ENCODE data around the gene HOXC9.

Gene HOXC9

DNA sequence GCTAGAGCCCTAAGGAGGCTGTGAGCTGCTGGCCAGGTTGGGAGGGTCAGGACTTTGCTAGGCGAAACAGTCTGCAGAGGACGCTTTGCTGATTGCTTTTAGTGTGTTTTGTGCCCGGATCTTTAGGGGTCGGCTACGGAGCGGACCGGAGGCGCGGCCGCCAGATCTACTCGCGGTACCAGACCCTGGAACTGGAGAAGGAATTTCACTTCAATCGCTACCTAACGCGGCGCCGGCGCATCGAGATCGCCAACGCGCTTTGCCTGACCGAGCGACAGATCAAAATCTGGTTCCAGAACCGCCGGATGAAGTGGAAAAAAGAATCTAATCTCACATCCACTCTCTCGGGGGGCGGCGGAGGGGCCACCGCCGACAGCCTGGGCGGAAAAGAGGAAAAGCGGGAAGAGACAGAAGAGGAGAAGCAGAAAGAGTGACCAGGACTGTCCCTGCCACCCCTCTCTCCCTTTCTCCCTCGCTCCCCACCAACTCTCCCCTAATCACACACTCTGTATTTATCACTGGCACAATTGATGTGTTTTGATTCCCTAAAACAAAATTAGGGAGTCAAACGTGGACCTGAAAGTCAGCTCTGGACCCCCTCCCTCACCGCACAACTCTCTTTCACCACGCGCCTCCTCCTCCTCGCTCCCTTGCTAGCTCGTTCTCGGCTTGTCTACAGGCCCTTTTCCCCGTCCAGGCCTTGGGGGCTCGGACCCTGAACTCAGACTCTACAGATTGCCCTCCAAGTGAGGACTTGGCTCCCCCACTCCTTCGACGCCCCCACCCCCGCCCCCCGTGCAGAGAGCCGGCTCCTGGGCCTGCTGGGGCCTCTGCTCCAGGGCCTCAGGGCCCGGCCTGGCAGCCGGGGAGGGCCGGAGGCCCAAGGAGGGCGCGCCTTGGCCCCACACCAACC, 29.8 kb downstream of the HOXC9 start:
- no peak for DNase-seq

DNA sequence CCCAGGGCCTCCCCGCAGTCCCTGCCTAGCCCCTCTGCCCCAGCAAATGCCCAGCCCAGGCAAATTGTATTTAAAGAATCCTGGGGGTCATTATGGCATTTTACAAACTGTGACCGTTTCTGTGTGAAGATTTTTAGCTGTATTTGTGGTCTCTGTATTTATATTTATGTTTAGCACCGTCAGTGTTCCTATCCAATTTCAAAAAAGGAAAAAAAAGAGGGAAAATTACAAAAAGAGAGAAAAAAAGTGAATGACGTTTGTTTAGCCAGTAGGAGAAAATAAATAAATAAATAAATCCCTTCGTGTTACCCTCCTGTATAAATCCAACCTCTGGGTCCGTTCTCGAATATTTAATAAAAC, 30.5 kb downstream of the HOXC9 start:
- no peak for DNase-seq

DNA sequence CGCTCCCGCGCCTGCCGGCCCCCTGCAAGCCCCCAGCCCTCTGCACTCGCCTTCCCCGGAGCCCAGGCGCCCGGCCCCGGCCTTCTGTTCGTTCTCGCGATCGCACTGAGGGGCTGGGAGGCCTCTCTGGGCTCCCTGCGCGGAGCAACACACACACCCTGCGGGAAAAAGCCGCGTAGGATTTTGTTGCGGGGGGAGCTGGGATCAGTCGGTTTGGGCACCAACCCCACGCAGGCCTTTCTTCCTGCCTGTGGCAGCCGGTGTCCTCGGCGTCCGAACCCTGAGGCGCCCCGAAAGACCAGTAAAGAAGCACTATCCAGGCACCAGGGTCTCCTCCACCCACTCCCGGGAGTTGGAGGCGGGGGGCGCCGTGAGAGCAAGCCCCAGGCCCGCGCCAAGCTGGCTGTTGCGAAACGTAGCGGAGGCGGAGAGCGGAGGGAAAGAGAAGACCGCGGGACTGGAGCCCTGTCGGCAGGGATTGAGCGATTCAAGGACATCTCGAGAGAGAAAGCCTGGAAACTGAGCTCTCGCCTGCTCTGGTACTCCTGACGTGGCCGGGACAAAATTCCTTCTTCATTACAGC, 31.0 kb downstream of the HOXC9 start:
- DNase-seq = no peak

DNA sequence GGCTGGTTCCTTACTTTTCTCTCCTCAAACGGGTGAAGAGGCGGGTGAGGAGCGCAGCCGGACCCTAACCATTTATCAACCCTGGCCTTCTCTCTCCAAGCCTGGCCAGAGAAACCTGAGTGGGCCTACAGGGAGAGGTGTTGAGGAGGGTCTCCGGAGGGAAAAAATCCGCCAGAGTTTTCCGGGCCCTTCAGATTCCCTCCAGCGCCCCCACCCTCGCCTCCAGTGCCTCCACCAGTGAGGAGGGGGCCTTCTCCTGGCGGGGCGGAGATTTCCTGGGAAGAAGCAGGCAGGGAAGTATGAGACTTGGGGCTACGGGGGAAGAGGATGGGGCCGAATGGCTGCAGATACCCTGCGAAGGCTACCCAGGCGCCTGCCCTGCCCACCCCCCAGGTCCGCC, 31.5 kb downstream of the HOXC9 start:
- no peak for DNase-seq

DNA sequence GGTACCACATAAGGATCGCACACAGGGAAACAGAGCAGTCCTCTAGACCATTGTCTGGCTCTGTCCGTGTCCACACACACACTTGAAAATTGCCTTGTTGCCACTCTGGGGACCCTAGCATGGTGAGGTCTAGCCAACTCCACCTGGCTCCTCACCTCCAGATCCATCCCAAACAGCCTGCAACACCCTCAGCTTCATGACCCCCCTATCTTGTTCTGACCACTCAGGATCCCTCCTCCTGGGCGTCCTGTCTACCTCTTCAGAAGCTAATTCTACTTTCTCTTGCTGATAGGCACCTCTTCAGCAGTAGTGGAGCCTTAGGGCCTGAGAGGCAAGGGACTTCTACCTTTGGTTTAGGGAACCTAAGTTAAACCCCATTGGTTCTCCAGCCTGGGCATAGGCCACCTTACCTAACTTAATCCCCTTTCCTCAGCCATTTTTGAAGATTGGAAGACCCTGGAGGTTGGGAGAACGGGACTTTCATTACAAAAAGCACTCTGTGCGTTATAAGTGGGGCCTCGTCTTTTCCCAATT, 32.2 kb downstream of the HOXC9 start:
- DNase-seq = no peak

DNA sequence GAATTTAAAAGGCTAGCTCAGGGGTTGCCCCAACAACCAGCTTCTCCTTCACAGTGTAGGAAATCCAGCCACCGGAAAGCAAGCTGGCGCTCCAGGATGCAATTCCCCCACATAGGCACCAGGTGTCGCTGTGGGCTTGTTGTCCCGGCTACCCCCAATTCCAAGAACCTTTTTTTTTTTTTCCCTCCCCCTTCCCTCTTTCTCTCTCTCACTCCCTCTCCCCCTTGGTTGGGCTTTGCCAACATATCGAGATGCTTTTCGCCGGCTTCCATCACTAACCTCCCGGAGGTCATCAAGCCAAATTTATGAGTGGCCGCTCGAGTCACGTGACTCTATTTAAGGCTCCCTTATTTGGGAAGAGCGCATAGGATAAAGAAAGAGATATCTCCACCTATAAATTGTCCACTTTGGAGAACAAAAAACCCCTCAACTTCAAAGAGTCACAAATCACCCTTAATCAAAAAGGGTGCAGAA, 32.7 kb downstream of the HOXC9 start, which contains the start of gene HOXC5:
Gene HOXC5 (plus strand): TSS at position 424 of the 474 bp plus-strand sequence. CDS start 73 bp downstream, outside the sequence.
- DNase-seq = peak in 4 of 5 donors; percentile 29 to 53 (median 44)

DNA sequence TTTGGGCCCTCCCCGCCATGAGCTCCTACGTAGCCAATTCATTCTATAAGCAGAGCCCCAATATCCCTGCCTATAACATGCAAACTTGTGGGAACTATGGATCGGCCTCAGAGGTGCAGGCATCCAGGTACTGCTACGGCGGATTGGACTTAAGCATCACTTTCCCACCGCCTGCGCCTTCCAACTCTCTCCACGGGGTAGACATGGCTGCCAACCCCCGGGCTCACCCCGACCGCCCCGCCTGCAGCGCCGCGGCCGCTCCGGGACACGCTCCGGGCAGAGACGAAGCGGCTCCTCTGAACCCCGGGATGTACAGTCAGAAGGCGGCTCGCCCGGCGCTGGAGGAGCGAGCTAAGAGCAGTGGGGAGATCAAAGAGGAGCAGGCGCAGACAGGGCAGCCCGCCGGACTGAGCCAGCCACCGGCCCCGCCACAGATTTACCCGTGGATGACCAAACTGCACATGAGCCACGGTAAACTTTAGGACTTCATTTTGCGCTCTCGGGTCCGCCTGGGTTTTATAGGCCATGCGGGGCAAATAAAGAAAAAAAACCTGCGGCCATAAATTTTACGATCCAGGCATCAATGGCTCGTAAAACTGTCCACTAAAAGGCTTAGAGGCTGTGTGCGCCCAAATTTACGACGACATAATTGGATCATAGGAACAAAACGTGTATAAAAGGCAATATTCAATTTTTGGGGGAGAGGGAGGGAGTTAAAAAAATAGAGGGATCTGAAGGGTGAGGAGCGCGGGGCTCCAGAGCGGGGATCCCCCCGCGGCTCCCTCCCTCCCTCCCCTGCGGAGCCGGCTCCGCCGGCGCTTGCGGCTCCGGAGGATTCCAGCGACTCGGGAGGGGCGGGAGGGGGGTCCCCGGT, 33.4 kb downstream of the HOXC9 start:
- DNase-seq = no peak

DNA sequence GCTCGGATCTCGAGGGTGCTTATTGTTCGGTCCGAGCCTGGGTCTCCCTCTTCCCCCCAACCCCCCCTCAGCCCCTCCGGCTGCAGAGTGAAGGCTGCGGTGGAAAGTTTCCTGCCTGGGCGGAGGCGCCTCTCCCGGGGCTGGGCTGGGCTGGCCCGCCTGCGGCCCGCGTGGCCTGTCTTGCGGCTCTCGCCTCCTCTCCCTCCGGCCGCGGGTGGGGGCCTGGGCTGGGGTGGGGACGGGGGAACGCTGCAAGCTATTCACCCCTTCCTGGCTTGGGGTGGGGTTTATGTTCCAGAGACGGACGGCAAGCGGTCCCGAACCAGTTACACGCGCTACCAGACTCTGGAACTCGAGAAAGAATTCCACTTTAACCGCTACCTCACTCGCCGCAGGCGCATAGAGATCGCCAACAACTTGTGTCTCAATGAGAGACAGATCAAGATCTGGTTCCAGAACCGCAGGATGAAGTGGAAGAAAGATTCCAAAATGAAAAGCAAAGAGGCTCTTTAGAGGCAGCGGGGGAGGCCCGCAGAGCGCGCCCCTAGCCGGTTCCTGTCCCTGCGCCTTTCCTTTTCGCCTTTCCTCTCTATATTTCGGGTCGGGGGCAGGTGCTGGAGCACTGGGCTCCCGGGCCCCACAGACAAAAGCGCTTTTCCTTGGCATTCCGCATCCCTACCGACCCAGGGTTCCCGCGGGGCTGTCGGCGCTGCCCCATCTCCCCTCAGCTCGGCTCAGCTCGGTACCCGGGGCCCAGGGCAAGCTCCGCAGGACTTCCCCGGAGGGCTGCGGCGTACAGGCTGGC, 34.2 kb downstream of the HOXC9 start:
- DNase-seq = no peak

DNA sequence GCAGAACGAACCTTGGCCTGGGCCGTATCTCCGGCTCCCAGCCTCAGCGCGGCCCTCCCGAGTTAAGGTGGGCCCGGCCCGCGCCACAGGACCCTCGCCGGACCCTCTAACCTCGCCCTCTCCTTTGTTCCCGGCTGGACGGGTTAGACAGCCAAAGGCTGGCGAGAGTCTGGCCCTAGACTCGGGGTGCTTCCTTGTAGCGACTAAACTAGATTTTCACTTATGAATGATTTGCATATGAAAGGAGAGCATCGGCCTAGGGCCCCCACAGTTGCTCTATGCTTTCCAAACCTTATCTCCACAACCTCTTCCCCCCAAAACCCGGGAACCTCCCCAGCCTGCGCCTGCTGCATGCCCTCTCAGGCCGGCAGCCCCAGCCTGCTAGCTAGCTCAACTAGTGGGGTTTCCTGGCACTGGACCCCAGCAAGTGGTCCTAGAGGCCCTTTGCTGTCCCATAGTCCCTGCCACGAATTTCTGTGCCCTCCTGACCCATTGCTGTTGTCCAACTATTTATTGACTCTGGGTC, 34.9 kb downstream of the HOXC9 start:
- no peak for DNase-seq

DNA sequence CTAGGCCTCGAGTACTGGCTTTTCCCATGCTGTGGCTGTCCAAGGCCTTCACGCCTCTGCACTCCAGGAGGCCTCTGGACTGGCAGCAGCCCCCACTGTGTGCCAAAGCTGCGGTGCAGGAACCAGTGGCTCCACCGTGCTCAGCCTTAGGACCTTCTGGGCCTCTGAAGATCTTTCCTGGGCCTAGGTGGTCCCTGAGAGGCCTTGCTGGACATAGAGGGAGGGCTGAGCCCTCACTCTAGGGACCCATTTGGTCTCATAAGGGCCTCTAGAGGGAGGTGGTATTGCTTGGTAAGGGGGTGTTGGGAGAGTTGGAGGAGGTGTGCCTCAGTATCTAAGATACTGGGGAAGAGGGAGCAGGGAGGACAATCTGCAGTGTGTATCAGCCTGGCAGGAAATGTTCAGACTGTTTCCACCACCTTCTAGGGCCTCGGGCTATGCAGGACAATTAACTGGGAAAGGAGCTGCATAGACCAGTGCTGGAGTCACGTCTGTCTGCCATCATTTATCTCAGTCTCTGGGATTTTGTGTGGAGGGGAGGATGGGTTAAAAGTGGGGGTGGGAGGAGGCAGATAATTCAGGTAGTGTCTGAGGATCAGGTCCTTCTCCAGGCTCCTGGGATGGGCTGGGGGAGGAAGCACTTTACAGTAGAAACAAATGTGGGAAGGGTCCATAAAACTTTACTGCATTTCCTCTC, 35.8 kb downstream of the HOXC9 start:
- no peak for DNase-seq

DNA sequence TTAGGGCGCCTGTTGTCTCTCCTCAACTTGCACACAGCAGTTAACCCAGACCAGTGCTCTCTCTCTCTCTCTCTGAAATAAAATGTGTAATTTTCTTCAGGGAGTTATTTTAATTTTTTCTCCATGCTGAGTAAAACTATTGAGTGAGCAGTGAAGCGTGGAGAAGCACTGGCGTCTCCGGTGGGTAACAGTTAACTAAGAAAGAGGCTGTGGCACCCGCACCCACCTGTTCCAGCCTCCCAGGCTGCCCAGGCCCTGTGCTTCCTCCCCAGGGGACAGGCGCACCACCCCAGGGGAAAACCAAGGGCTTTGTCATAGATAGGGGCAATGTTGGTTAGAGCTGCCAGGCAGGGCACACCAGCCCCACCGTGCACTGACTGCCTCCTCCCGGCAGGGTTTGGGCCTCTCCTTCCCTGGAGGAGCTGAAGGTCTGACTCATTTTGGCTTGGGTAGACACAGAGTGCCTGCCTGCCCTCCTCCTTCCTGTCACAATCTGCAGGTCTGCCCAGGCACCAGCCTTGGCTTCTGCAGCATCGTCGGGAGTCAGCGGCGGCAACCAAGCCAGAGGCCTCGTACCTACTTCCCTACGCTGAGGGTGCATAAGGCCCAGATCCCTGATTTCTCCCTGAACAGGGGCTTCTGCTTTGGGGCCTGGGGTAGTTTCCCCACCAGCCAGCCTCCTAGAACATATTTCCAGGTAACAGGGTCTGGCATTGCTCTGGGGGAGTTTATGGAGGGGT, 36.8 kb downstream of the HOXC9 start:
- no peak for DNase-seq

DNA sequence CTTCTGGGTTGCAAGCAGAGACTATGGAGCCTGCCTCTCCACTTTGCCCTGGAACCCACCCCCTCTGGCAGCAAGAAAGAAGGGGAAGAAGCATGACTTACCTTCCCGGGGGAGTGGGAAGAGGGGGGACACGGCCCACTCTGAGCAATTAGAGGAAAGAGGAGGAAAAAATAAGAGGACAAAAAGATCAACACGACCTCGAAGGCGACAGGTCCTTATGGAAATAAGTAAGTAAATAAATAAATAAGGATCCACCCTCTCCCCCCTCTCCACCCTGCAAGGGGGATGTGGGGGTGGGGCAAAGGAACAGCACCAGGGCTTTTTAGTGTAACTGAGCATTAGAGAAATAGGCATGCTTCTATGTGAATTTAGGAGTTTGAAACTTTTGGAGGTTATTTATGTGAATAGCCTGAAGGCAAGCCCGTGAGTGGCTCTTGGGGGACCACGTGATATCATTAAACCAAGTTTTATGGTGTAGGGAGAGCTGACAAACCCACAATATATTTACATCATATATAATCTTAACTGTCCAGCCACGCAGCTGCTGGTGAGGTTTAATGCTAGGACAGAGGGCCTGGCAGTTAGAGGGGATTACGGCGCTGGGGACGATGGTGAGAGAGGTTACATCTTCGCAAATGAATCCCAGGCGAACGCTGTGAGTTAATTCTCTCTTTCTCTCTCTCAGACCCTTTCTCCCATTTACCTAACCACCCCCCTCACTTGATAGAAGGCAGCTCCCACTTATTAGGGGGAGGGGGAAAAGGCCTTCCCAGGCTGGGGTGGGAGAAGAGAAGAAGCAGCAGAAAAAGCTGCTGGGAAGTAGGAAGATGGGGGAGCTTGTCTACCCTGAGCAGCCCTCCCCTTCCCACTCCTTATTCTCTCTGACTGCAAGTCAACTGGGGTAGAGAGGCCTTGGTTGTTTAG, 37.7 kb downstream of the HOXC9 start:
- DNase-seq = no peak

DNA sequence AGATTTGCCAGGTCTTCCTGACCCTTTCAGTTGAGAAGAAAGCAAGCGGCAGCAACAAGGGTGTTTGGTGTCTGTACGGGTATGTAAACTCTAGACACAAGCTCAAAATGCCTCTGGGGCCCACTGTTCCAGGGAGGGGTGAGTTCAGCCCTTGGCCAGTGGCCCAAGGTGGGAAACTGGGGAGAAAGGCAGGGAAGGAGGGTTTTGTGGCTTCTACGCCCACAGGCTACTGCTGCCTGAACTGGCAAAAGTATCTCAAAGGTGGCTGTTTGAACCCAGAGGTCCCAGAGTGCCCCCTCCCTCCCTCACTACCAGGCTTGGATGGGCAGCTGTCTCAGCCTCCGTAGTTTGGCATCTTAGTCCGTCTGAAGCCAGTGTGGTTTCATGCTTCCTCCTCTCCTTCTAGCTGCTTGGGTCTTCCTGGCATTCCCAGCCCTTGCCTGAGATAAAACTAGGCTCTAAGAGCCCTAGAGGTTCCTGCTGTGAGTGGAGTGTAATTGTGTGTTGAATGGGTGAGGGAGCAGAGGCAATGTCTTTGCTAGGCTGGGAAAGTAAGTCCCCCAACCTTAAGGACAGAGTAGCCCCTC, 38.4 kb downstream of the HOXC9 start:
- no peak for DNase-seq

DNA sequence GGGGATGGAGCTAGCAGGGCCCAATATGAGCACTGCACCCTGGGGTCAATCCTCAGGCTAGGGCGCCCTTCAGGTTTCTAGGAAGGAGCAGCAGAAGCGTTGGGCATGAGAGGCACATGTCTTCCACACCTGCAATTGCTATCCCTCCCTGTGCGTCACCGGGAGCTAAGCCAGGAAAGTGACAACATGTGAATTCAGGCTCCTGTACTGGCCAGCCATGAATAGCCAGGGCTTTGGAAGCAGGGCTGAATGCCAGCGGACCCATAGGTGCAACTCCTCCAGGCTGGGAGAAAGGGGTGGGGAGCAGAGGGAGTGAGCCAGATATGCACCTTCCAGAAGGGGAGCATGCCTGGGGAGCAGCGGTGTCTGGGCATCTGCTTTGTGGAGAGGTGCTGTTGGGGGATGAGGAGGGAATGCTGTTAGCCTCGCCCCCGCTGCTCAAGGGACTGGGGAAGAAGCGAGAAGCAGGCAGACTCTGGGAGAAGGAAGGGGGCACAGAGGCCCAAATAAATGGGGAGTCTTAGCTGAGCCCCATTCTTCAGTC, 39.0 kb downstream of the HOXC9 start:
- no peak for DNase-seq

DNA sequence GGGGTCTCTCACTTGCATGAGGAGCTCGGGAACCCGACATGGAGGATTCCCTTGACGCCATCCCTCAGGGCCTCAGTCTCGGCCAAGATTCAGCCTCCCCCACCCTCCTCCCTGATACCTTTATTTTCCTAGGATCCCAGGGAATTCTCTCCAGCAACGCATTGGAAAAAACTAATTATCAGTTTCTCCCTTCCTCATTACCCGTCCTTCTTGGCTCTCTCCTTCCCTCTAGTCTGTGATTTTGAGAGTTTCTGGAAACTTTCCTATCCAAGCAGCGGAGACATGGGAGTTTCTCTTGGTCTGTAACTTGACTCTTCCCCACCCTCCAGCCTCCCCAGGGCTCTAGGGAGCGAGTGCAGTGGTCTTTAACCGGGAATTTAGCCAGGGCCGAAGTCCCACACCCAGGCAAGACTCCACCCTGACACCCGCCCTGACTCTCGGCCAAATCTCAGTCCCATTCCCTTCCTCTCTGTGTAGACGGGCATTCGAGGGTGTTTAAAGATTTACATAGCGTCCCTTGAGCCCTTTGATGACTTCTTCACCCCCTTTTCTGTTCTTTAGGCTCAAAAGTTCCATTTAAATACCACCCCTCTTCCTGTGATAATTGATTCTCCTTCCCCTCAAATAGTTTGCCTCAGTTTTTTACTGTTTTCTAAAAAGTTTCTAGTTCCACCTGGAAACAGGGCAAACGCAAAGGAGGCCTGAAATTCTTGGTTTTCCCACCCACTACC, 39.6 kb downstream of the HOXC9 start:
- no peak for DNase-seq

DNA sequence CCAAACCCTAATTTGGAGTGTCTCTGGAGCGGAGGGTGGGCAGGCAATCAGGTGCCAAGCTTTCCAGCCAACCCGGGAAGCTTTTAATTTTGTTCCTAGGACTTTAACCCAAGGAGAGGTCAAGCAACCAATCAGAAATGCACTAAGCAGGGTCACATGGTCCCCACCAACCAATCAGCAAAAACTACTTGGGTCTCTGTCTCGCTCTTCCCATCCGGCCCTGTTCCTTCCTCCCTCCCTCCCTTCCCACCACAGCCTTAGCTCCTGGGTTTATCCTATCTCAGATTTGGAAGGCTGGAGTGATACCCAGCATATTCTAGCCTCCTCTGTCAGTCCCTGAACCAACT, 40.2 kb downstream of the HOXC9 start:
- no peak for DNase-seq

DNA sequence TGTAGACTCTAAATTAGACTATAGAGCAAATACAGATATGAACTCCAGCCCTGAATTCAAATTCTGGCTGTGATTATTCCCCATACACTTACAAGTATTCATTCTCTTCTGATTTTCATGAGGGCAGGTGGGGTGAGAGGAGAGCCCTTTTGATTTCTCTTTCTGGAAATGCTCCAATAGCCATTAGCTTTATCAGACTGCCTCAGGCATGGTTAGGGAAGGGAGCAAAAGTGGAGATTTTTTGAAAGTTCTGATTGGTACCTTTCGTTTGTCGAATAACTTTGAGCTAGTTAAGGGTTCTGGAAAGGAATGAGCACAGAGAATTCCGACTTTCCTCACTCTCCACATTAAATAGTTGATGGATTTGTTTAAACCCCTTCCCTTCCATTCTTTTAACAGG, 40.7 kb downstream of the HOXC9 start:
- no peak for DNase-seq

All from T-helper 1 cell (primary cell).